ENCODE results near the gene SV2C. TPM values are rescaled to one million over a fixed set of nuclear protein-coding genes. Genes with fewer than 3 reads are reported as not detected.

Gene SV2C
- total and polyA plus RNA-seq, 7 donors: 0.31 to 0.71 (median 0.55) TPM; not detected in 2

DNA sequence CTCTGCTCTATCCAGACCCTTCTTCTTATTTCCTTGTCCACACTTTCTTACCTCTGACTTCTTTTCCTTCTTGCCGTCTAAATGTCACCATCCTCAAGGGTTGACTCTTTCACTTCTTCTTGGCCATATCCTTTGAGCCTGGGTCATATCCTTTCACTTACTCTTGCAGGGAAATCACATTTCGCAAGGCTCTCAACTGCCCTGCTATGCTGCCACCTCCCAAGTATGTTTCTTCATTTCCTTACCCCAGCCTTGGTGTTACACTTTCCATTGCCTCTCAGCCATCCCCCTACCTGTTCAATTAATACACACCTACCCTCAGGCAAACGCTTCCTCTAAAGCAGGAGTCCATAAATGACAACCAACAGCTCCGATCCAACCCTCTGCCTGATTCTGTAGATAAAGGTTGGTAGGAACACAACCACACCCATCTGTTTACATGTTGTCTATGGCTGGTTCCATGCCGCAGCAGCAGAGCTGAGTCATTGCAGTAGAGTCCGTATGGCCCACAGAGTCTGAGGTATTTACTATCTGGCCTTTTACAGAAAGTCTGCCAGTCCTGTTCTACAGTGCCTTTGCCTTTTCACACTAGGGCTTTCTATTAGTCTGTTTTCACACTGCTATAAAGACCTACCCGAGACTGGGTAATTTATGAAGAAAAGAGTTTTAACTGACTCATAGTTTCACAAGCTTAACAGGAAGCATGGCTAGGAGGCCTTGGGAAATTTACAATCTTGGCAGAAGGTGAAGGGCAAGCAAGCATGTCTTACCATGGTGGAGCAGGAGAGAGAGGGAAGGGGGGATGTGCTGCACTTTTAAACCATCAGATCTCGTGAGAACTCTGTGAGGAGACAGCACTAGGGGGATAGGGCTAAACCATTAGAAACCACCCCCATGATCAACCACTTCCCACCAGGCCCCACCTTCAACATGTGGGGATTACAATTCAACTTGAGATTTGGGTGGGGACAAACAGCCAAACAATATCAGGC is 97.9 kb downstream of the SV2C start:
- Histone ChIP-seq H3K27ac (no peak overlapping the region), H3K9me3 (no peaks in the 10 kb centered on the region), H3K4me1 (no peaks in the 10 kb centered on the region), H3K27me3 (no peaks in the 10 kb centered on the region), H3K4me3 (no peak overlapping the region), H3K36me3 (no peaks in the 10 kb centered on the region)
- no peak for DNase-seq
- 43 to 62% methylated on average over 8 of the region's 8 CpGs for WGBS, 2 donors
- TF ChIP-seq, protein P1, sequence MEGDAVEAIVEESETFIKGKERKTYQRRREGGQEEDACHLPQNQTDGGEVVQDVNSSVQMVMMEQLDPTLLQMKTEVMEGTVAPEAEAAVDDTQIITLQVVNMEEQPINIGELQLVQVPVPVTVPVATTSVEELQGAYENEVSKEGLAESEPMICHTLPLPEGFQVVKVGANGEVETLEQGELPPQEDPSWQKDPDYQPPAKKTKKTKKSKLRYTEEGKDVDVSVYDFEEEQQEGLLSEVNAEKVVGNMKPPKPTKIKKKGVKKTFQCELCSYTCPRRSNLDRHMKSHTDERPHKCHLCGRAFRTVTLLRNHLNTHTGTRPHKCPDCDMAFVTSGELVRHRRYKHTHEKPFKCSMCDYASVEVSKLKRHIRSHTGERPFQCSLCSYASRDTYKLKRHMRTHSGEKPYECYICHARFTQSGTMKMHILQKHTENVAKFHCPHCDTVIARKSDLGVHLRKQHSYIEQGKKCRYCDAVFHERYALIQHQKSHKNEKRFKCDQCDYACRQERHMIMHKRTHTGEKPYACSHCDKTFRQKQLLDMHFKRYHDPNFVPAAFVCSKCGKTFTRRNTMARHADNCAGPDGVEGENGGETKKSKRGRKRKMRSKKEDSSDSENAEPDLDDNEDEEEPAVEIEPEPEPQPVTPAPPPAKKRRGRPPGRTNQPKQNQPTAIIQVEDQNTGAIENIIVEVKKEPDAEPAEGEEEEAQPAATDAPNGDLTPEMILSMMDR (IDR thresholded peaks at IDR 0.05): no peak
- TF ChIP-seq POLR2AphosphoS5 (IDR thresholded peaks at IDR 0.05) (no peak), POLR2A (IDR thresholded peaks at IDR 0.05) (no peak), EP300 (IDR thresholded peaks at IDR 0.05) (no peak)
- intact Hi-C loops (cut with DNase I): no loop called here

DNA sequence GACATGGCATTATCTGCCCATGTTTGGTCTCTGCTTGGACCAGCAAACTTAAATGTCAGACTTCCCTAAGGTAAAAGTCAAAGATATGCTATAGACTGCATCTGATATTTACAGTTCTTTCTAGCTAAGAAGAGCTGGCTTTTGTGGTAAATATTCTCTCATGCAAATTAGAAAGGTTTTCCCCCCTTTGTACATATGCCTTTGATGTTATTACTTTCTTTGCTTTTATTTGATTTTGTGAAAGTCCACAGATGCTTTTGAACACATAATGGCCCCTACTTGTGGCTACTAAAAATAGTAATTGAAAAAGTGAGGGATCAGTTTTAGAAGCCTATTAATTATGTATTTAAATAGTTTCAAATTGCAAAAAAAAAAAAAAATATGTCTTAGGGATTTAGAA is 104.2 kb downstream of the SV2C start:
- TF ChIP-seq POLR2A (IDR thresholded peaks at IDR 0.05) (no peak), POLR2AphosphoS5 (IDR thresholded peaks at IDR 0.05) (no peak)
- no peak for DNase-seq
- H3K4me1 ChIP-seq: no peaks in the 10 kb centered on the region
- no peaks in the 10 kb centered on the region for H3K27me3 ChIP-seq
- intact Hi-C loops (cut with DNase I): no loop called here
- no peak overlapping the region for H3K4me3 ChIP-seq
- H3K27ac ChIP-seq: no peak overlapping the region
- no peaks in the 10 kb centered on the region for H3K9me3 ChIP-seq
- no peaks in the 10 kb centered on the region for H3K36me3 ChIP-seq

DNA sequence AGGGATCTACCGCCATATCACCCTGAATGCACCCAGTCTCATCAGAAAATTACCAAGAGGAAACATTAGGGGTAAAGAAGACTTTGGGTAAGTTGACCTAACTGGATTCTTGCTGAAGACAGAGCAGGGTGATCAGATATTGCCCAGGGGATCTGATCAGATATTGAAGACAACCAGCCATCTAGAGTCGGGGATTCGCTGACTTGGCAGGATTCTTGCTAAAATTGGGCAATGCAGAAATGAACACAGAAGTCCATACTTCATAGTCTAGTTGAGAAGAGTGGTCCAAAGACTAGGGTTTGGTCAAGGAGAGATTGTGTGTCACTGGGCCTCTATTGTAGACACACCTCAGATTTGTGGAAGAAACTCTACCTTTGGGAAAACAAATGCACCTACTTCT is 107.2 kb downstream of the SV2C start:
- Histone ChIP-seq H3K4me1 (no peaks in the 10 kb centered on the region), H3K4me3 (no peak overlapping the region), H3K9me3 (no peaks in the 10 kb centered on the region), H3K36me3 (no peaks in the 10 kb centered on the region), H3K27ac (no peak overlapping the region), H3K27me3 (no peaks in the 10 kb centered on the region)
- DNase-seq: no peak
- WGBS, 2 donors: 81 to 98% methylated on average over 3 of the region's 3 CpGs
- TF ChIP-seq POLR2AphosphoS5 (IDR thresholded peaks at IDR 0.05): no peak
- no peak for TF ChIP-seq EP300 (IDR thresholded peaks at IDR 0.05)
- TF ChIP-seq, protein P1 (IDR thresholded peaks at IDR 0.05): no peak
- no peak for TF ChIP-seq POLR2A (IDR thresholded peaks at IDR 0.05)
- intact Hi-C loops (cut with DNase I): no loop called here

DNA sequence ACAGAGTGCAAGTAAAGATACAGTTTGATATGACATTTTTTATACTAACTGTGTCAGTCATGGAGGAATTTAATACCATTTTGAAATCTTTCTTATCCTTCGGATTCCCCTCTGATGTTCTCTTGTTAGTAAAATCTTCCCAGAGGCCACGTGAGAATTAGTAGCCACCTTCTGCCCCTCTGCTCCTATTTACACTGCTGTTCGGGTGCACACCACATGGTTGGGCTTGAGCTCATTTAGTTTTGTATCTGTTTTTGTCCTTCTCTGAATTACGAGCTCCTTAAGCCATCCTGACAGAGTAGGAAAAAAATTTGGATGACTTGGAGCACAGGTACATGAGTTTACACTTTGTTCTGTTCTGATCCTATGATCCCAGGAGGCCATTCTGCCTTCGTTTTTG is 109.7 kb downstream of the SV2C start:
- no peak overlapping the region for H3K4me3 ChIP-seq
- H3K27me3 ChIP-seq: no peaks in the 10 kb centered on the region
- WGBS, 2 donors: 65 to 69% methylated on average over 5 of the region's 5 CpGs
- no peak for DNase-seq
- no peaks in the 10 kb centered on the region for H3K36me3 ChIP-seq
- intact Hi-C loops (cut with DNase I): no loop called here
- H3K4me1 ChIP-seq: no peaks in the 10 kb centered on the region
- no peak overlapping the region for H3K27ac ChIP-seq
- H3K9me3 ChIP-seq: no peaks in the 10 kb centered on the region
- TF ChIP-seq EP300 (IDR thresholded peaks at IDR 0.05) (no peak), POLR2AphosphoS5 (IDR thresholded peaks at IDR 0.05) (no peak), POLR2A (IDR thresholded peaks at IDR 0.05) (no peak)
- TF ChIP-seq, protein P1 (IDR thresholded peaks at IDR 0.05): no peak

DNA sequence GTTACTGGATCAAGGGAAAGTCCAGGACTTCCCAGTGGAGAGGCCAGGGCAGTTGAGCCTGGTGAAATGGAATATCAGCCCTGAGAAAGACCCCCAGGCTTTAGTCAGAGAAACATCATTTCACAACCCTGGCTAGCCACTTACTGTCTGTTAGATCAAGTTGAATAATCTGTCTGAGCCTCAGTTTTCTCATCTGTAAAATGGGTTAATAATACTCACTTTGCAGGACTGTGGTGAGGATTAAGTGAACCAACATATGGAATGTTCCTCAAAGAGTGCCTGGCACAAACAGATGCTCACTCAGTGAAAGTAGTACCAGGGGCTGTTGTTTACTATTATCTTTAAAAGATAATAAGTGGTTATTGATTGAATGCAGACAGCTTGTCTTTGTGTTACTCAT is 110.5 kb downstream of the SV2C start:
- H3K4me3 ChIP-seq: no peak overlapping the region
- no peaks in the 10 kb centered on the region for H3K4me1 ChIP-seq
- intact Hi-C loops (cut with DNase I): no loop called here
- no peaks in the 10 kb centered on the region for H3K27me3 ChIP-seq
- DNase-seq: no peak
- H3K36me3 ChIP-seq: no peaks in the 10 kb centered on the region
- no peaks in the 10 kb centered on the region for H3K9me3 ChIP-seq
- TF ChIP-seq, protein P1 (IDR thresholded peaks at IDR 0.05): no peak
- TF ChIP-seq EP300 (IDR thresholded peaks at IDR 0.05) (no peak), POLR2A (IDR thresholded peaks at IDR 0.05) (no peak), POLR2AphosphoS5 (IDR thresholded peaks at IDR 0.05) (no peak)
- H3K27ac ChIP-seq: no peak overlapping the region

All from sigmoid colon (tissue), 7 donors.